GM19463 (cell line): Measurements from ENCODE around the gene FRMPD1.

Experiments used
- ATAC-seq: cut with Tn5 transposase; IDR thresholded peaks from one replicate; pipeline ENCODE4 v1.9.1; 2021; ENCODE audit warnings: mild to moderate bottlenecking, moderate library complexity; ENCODE audit not compliant: unreplicated experiment

The FRMPD1 gene

DNA sequence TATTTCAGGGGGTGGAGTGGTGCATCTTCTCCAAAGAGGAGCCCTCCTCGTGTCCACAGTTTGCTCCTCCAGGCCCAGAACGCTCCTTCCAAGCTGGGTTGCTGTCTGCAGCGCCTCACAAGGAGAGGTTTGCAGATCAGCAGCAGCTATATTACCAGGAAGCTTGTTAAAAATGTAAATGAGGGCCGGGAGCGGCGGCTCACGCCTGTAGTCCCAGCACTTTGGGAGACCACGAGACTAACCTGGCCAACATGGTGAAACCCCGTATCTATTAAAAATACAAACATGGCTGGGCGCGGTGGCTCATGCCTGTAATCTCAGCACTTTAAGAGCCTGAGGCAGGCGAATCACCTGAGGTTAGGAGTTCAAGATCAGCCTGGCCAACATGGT, 25.0 kb upstream of the FRMPD1 start:
- ATAC-seq, result no peak

GRCh38 chr9:37626708-37627292, 24.0 kb upstream of the FRMPD1 start:
- ATAC-seq, result no peak

GRCh38 chr9:37632479-37632878, 18.3 kb upstream of the FRMPD1 start:
- no peak for ATAC-seq

- no peak for ATAC-seq
These were observed 14.9 kb upstream of the FRMPD1 start for GRCh38 chr9:37635808-37636207.

DNA sequence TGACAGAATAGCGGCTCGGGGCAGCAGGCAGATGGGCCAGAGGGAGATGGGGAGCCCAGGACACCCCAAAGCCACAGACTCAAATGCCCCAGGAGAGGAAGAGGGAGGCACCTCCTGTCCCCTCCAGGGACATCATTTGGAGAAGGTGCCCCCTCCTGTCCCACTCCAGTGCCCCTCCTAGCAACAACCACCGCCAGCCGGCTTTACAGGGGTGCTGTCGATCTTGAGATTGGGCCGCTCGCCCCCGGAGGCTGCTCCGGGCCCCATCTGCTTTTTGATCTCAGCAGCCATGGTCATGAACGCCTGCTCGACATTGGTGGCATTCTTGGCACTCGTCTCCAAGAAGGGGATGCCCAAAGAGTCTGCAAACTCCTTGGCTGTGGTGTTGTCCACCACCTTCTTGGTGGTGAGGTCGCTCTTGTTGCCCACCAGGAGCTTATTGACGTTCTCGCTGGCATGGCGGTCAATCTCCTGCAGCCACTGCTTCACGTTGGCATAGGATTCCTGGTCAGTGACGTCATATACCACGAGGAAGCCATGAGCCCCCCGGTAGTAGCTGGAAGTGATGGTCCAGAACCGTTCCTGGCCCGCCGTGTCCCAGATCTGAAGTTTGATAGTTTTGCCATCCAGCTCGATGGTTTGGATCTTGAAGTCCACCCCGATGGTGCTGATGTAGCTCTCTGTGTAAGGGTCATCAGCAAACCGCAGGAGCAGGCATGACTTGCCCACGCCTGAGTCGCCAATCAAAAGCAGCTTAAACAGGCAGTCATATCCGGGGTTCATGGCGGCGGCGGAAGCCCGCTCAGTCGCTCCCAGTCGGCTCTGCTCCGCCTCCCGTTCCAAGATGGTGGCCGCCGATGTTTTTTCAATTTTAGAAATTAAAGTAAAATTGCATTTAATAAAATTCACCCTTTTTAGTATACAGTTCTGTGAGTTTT, 14.0 kb upstream of the FRMPD1 start:
- ATAC-seq, result no peak

GRCh38 chr9:37639109-37639762, 11.5 kb upstream of the FRMPD1 start:
- ATAC-seq, result no peak

DNA sequence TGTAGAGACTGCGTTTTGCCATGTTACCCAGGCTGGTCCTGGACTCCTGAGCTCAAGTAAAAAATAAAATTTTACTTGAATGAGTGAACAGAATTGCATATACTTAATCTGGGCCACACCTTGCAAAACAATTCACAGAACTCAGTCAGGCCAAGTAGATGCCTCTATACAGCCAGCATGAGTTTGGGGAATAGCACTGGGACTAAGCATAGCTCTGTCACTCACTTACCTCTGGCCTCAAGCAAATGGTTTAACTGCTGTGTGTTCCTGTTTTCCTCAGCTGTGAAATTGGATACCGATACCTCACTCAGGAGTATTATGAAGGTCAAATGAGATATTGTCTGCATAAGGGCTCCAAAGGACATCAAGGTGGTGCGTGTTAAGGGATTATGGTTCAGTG, 10.9 kb upstream of the FRMPD1 start:
- ATAC-seq, result no peak

GRCh38 chr9:37640246-37640645, 10.5 kb upstream of the FRMPD1 start:
- ATAC-seq, result no peak

GRCh38 chr9:37641331-37641730, 9.4 kb upstream of the FRMPD1 start:
- ATAC-seq, result no peak

DNA sequence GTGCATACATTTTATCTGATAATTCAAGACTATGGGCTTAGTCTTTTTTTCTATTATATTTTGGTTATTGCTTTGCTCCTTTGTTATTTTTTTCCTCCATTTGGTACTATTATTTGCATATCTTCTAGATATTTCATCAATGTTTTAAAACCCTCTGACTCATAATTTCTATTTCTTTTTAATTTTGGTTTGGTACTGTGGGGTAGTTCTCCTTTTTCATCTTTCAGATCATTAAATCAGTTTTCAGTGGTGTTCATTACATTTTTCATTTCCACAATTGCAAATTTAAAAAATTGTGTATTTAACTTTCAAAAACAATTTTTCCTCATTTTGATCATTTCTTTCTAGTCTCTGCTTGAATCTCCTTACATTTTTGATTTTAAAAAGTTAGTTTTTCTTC, 7.5 kb upstream of the FRMPD1 start:
- ATAC-seq, result no peak

GRCh38 chr9:37645903-37646506, 4.7 kb upstream of the FRMPD1 start:
- ATAC-seq, result no peak

DNA sequence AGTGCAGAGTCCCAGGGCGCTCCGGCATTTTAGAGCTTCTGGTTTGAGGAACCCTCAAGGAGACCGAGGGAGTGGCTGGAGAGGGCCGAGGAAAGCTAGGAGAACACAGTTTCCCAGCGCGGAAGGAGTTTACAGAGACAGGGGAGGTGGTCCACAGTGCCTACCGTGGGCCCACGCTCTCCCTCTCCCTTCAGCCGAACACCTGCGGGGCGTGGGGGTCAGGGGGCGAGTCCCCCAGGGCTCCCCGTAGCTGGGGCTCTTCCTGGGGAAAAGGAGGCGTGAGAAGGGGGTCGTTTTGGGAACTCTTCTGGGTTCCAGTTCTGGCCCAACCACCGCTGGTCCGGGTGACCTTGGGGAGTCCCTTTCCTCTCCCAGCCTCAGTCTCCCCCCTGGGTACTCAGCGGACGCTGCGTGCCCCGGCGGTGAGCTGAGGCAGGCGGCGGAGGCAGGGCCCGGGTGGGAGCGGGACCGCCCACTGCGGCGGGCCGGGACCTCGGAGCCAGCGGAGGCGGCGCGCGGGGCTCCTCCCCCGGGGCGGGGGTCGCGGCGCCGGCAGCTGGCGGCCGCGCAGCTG, 368 bp upstream of the FRMPD1 start:
- no peak for ATAC-seq

GRCh38 chr9:37652261-37652660, 1.5 kb downstream of the FRMPD1 start:
- no peak for ATAC-seq

- no peak for ATAC-seq
These were observed 2.6 kb downstream of the FRMPD1 start for GRCh38 chr9:37653385-37653784.

DNA sequence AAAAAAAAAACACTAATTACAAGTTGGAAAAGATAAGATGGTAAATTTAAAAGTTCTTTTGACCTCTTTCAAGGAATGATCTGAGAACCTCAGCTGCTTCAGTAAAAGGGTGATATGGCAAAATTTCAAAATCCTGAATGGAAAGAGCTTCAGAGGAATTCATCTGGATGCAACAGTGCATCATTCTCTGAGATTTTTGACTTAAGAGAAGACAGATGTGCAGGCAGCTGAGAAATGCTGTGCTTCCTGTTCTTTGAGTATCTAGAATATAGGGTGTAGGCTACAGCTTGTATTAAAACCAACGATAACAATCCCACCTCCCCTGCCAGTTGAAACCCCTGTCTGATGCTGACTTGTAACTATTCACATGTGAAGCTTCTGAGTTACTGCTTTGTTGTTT, 6.2 kb downstream of the FRMPD1 start:
- ATAC-seq, result no peak

DNA sequence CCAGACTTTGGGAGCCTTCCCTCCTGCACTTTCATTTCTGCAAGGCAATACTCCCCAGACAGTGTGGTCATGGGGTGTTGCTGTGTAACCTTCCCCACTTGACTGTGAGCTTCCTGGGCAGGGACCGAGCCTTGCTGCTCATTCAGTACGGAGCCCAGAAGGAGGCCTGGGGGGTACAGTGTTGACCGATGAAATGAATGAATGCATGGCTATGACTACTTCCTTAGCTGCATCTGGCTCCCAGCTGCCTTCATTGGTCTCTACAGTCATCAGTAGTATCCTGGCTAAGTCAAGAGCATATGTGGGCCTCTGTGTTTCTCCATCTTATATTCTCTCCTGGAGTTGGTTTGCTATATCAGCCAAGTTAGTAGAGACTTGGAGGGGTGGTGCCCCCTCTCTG, 9.9 kb downstream of the FRMPD1 start:
- no peak for ATAC-seq

- ATAC-seq, result no peak
These were observed 13.2 kb downstream of the FRMPD1 start for GRCh38 chr9:37663926-37664325.

DNA sequence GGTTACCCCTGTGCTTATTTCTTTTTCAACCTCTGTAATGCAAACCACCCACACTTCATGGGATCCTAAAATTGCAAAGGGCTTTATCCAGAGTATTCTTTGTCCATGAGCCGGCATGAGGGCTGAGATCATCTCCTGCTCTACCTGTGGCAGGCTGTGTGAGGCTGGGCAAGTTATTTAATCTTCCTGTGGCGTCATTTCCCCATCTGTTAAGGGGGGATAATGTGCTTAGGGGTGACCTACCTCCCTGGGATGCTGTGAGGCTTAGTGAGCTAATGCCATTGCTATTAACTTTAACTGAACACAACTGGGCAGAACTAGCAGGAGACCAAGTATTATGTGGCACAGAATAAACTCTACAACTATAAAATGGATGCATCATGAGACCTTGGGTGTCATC, 17.0 kb downstream of the FRMPD1 start:
- no peak for ATAC-seq

DNA sequence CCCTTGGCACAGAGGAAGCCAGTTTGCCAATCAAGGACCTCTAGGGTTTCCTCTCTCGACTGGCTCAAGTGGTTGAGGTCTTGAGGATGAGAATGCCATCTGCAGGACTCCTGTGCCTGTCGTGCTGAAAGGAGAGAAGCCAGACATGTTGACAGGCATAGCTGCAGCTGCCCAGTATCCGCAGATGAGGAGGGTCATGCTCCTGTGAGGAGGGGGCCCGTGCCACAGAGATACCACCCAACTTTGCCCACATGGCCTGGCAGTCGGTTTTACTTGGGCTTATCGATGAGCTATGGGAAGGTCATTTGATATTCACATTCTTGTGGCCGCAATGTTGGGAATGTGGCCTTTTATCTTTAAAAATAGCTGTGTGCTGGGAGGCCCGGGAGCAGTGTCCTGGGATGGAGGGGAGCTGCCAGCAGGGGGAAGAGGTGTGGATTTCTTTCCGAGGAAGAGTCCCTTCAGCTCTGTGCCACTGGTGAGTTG, 17.4 kb downstream of the FRMPD1 start:
- no peak for ATAC-seq

DNA sequence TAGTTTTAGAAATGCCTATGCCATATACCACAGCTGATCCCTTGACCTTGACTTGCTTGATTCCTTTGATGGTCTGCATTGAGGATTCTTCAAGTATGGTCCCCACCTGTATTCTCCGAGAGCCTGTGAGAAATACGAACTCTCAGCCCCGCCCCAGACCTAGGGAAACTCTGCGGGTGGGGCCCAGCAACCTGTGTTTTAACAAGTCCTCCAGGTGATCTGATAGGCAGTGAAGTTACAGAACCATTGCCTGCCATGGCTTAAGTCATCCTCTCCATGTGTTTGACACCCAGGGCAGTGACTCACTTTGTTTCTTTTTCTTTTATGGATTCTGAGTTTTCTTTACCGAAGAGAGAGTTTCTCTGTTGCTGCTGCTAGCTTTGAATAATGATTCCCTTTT, 18.5 kb downstream of the FRMPD1 start:
- no peak for ATAC-seq

DNA sequence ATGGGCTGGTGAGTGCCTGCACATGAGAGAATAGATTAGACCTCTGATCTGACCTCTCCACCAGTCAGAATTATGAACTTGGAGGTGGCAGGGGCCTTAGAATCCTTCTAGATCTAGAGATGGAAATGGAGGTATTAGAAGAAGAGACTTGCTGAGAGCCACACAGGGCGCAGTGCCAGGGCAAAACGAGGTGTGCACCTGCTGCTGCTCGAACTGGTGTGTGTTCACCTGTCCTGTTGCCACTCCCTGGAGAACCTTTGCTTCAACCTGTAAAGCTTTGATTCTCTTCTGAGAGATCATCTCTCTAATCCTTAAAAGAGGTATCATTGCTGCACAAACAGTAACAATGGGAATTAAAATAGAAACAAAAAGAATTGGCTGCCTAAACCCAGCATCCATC, 24.9 kb downstream of the FRMPD1 start:
- no peak for ATAC-seq
